Esophagus squamous epithelium (tissue), 4 donors: ENCODE data around the gene OPCML.

ENCODE experiments used
- POLR2A ChIP-seq, 4 donors: fragments of 450-650 bp; IDR thresholded peaks; one replicate each; pipeline ENCODE4 v1.6.1; 2017; ENCODE audit warnings: antibody characterized with exemption in 4 of 4, mild to moderate bottlenecking in 4 of 4, moderate library complexity in 3 of 4
- TF ChIP-seq, protein P1 (sequence below), 6 experiments: fragments of 450-650 bp in 4 of 6; fragments of 200-600 bp in 2 of 6; sonication (generic) in 2 of 6; IDR thresholded peaks; one replicate each; pipeline ENCODE4 v1.5.1; 2016 to 2019; ENCODE audit warnings: antibody characterized with exemption in 6 of 6, mild to moderate bottlenecking in 4 of 6, moderate library complexity in 4 of 6

DNA sequence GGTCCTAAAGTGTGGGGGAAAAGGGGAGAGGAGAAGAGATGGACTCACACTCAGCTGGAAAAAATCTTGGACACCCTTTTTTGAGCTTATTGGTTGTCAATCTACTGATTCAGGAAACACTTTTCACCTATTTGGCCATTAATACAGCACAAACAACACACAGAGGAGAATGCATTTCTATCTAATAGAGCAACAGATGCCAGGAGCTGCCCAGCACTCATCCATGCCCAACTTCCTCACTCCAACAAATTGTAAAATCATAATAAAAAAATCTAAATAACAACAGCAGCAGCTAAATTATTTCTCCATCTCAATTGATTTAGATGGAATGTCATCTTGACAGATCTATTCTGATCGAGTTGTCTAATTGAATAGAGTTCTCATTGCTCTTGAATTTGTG is 628.2 kb downstream of the OPCML start:
- TF ChIP-seq, protein P1, sequence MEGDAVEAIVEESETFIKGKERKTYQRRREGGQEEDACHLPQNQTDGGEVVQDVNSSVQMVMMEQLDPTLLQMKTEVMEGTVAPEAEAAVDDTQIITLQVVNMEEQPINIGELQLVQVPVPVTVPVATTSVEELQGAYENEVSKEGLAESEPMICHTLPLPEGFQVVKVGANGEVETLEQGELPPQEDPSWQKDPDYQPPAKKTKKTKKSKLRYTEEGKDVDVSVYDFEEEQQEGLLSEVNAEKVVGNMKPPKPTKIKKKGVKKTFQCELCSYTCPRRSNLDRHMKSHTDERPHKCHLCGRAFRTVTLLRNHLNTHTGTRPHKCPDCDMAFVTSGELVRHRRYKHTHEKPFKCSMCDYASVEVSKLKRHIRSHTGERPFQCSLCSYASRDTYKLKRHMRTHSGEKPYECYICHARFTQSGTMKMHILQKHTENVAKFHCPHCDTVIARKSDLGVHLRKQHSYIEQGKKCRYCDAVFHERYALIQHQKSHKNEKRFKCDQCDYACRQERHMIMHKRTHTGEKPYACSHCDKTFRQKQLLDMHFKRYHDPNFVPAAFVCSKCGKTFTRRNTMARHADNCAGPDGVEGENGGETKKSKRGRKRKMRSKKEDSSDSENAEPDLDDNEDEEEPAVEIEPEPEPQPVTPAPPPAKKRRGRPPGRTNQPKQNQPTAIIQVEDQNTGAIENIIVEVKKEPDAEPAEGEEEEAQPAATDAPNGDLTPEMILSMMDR (IDR thresholded peaks at IDR 0.05), result no peak
- no peak for TF ChIP-seq POLR2A (IDR thresholded peaks at IDR 0.05)
